Adrenal gland (tissue), 12 donors: ENCODE measurements around the gene GSTA3. TPM values are rescaled to one million over a fixed set of nuclear protein-coding genes. Genes with fewer than 3 reads are reported as not detected.
"Not testable (repeated sequence)": the region's sequence is repeated elsewhere in the genome, so short reads cannot be mapped to it uniquely, and the experiment has no call there.

Source experiments
- DNase-seq, 7 donors: peaks; one replicate each; pipeline ENCODE4 v3.0.0-alpha.2; 2019 to 2020
- H3K27ac ChIP-seq, 5 donors: fragments of 200-600 bp; sonication (generic) in 4 of 5; 1 replicate in 3 of 5; 2 replicates in 2 of 5; pipeline versions ENCODE4 v1.5.1 to v1.8.0; 2016 to 2020; ENCODE audit warnings: mild to moderate bottlenecking in 1 of 5
- H3K27me3 ChIP-seq: fragments of 200-600 bp; 2 replicates; pipeline ENCODE4 v1.8.0; 2021
- H3K36me3 ChIP-seq, 2 donors: fragments of 200-600 bp; replicated peaks in 1 of 2; 1 replicate in 1 of 2; 2 replicates in 1 of 2; pipeline versions ENCODE4 v1.5.1 to v1.8.0; 2018 to 2022
- H3K4me1 ChIP-seq, 2 donors: fragments of 200-600 bp; replicated peaks in 1 of 2; 1 replicate in 1 of 2; 2 replicates in 1 of 2; pipeline versions ENCODE4 v1.5.1 to v1.8.0; 2018 to 2021
- H3K4me3 ChIP-seq, 4 donors: fragments of 200-600 bp; sonication (generic) in 3 of 4; one replicate each; pipeline ENCODE4 v1.5.1; 2016 to 2018
- H3K9me3 ChIP-seq, 3 donors: fragments of 200-600 bp; sonication (generic) in 1 of 3; replicated peaks in 1 of 3; 1 replicate in 2 of 3; 2 replicates in 1 of 3; pipeline versions ENCODE4 v1.5.1 to v1.8.0; 2016 to 2021
- CTCF ChIP-seq, 6 experiments: fragments of 450-650 bp in 4 of 6; fragments of 200-600 bp in 2 of 6; sonication (generic) in 1 of 6; IDR thresholded peaks; 1 replicate in 5 of 6; 2 replicates in 1 of 6; pipeline versions ENCODE4 v1.5.1 to v1.8.0; 2016 to 2021; ENCODE audit warnings: antibody characterized with exemption in 6 of 6, mild to moderate bottlenecking in 2 of 6, moderate library complexity in 1 of 6
- POLR2A ChIP-seq, 2 donors: fragments of 450-650 bp; IDR thresholded peaks; one replicate each; pipeline ENCODE4 v1.6.1; 2017; ENCODE audit warnings: antibody characterized with exemption in 2 of 2, mild to moderate bottlenecking in 2 of 2, moderate library complexity in 1 of 2
- WGBS, 4 donors: extraction: QIAGEN DNeasy Blood & Tissue Kit in 2 of 4; methylation state at CpG; one replicate each; pipeline versions ENCODE4 v1.1.5 to v1.1.7; 2013 to 2017; 5-methylcytosine and 5-hydroxymethylcytosine counted together
- intact Hi-C, 2 donors: fragments of 100-400 bp; cut with DNase I; formaldehyde crosslinking; loops; one replicate each; pipeline versions ENCODE4 v1.14.1 to v1.15.0; 2022 to 2023
- polyA plus RNA-seq, 3 donors: library from polyadenylated mRNA; stranded (reverse); fragments of 200-250 nt in 2 of 3; fragments of 350-450 nt in 1 of 3; fragmentation: Illumina TruSeq in 1 of 3; extraction: RNeasy Lipid Tissue Mini Kit (QIAGEN cat#74804) in 1 of 3; gene quantifications; one replicate each; pipeline ENCODE4 v1.2.3, GENCODE V29; 2013 to 2014
- total RNA-seq, 9 donors: library from RNA; depleted of rRNA in 4 of 9; stranded (reverse); fragments of >200 nt in 4 of 9; fragments of 120-200 nt in 1 of 9; fragmentation: NEBNext Ultra II Directional in 1 of 9; extraction: Animal tissue kit (Norgen Biotek cat#: 25700) in 1 of 9; gene quantifications; one replicate each; pipeline versions ENCODE4 v1.1.0 to v1.2.4, GENCODE V29; 2013 to 2023
- donor health status: healthy with polysubstance abuse.
- donor health status: Bipolar disorder and iron deficiency.
- donor health status: DM: yes; HTN: yes; CAD: no.
- donor health status: DM: no; HTN: no; CAD: no.
- donor health status: DM: no; HTN: no; CAD: no.
- donor health status: DM: yes; HTN: yes; CAD: no.

The GSTA3 gene
- total and polyA plus RNA-seq, 12 donors: 8.1 to 431 (median 43.0) TPM

DNA sequence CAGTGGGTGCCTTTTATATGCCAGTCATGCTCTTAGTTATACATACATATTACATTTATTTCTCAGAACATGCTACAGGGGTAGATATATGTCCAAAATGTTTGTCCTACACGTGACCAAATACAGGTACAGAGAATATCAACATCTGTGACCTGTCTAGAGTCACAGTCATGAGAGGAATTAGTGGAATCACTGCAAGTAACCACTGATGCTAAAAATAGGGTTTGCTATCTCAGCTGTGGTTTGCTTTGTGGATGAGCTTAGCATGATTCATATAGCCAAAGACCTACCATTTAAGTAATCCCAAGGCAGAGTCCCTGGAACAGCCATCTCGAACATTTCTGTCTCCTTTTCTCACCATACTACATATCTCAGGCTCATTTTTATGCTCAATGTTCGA lies 32.3 kb downstream of the GSTA3 start:
- intact Hi-C loops: loop anchor here in 1 of 2 donors (10.0 kb wide), 1 partner anchor 178 kb away; no protein-coding TSS in a partner anchor
- H3K4me3 ChIP-seq: no peak overlapping the region
- no peaks in the 10 kb centered on the region for H3K27me3 ChIP-seq
- no peaks in the 10 kb centered on the region for H3K9me3 ChIP-seq
- TF ChIP-seq CTCF (IDR thresholded peaks at IDR 0.05) (no peak), POLR2A (IDR thresholded peaks at IDR 0.05) (no peak)
- DNase-seq: no peak
- H3K27ac ChIP-seq: no peak overlapping the region
- no peaks in the 10 kb centered on the region for H3K4me1 ChIP-seq
- WGBS, 4 donors: 60 to 83% (median 78%) methylated on average over 3 of the region's 3 CpGs
- no peaks in the 10 kb centered on the region for H3K36me3 ChIP-seq

GRCh38 chr6:52876056-52876787 lies 33.3 kb downstream of the GSTA3 start:
- TF ChIP-seq CTCF (IDR thresholded peaks at IDR 0.05) (no peak), POLR2A (IDR thresholded peaks at IDR 0.05) (no peak)
- Histone ChIP-seq H3K27ac (no peak overlapping the region), H3K27me3 (no peaks in the 10 kb centered on the region), H3K4me3 (no peak overlapping the region), H3K9me3 (no peaks in the 10 kb centered on the region), H3K36me3 (no peaks in the 10 kb centered on the region), H3K4me1 (no peaks in the 10 kb centered on the region)
- no peak for DNase-seq
- WGBS, 4 donors: 86 to 91% (median 87%) methylated on average over 7 of the region's 7 CpGs
- intact Hi-C loops: loop anchor here in 1 of 2 donors (10.0 kb wide), 1 partner anchor 179 kb away; no protein-coding TSS in a partner anchor

DNA sequence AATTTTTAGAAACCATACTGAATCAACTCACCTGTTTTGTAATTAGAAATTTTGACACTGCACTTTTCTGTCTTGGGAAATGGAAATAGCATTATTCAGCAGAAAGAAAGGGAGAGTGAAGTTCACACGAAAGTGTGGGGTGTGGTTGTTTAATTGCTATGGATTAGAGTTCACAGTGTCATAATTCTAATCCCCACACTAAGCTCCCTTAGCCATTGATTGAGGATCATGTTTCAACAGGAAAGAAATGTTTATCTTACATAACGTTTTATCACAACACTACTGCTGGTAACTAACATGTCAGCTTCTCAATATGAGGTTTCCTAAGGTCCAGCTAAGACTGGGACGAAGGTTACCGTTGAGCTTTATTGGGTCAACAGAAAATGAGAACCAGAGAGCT lies 37.5 kb downstream of the GSTA3 start:
- intact Hi-C loops: loop anchor here in 1 of 2 donors (10.0 kb wide), 1 partner anchor 183 kb away; no protein-coding TSS in a partner anchor
- no peak for TF ChIP-seq CTCF (IDR thresholded peaks at IDR 0.05)
- no peak for TF ChIP-seq POLR2A (IDR thresholded peaks at IDR 0.05)
- Histone ChIP-seq H3K9me3 (no peaks in the 10 kb centered on the region), H3K27ac (no peak overlapping the region), H3K4me3 (no peak overlapping the region), H3K4me1 (peaks cover 0 to 5% of the 10 kb centered on the region in 2 donors), H3K36me3 (no peaks in the 10 kb centered on the region), H3K27me3 (no peaks in the 10 kb centered on the region)
- DNase-seq: no peak
- WGBS, 4 donors: 63 to 75% (median 68%) methylated on average over 4 of the region's 4 CpGs

DNA sequence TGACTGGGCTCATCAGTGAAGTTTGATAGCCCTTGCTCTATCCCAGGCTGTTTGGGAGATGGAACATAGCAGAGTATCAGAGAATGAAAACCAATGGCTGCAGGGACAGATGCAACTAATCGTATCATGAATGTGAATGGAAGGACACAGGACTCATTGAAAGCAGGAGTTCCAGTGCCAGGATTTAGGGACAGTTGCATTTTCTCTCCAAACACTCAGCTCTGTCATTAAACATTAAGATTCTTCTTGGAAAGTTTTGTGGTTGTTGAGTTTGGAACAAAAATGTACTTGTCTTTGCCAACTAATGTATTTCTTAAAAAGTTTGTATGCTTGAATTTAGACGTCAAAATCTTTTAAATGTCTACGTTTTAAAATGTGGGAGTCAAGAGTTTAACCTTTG lies 37.9 kb downstream of the GSTA3 start:
- no peaks in the 10 kb centered on the region for H3K27me3 ChIP-seq
- no peak for TF ChIP-seq POLR2A (IDR thresholded peaks at IDR 0.05)
- TF ChIP-seq CTCF (IDR thresholded peaks at IDR 0.05): no peak
- intact Hi-C loops: loop anchor here in 1 of 2 donors (10.0 kb wide), 1 partner anchor 183 kb away; no protein-coding TSS in a partner anchor
- 61 to 73% (median 64%) methylated on average over 3 of the region's 3 CpGs for WGBS, 4 donors
- no peaks in the 10 kb centered on the region for H3K9me3 ChIP-seq
- peaks cover 0 to 5% of the 10 kb centered on the region in 2 donors for H3K4me1 ChIP-seq
- DNase-seq: no peak
- H3K27ac ChIP-seq: no peak overlapping the region
- H3K4me3 ChIP-seq: no peak overlapping the region
- no peaks in the 10 kb centered on the region for H3K36me3 ChIP-seq

GRCh38 chr6:52870335-52871091 lies 39.0 kb downstream of the GSTA3 start:
- peak; percentile 67 to 87 (median 79) for DNase-seq
- H3K4me1 ChIP-seq, H3K9me3 ChIP-seq, H3K4me3 ChIP-seq, H3K27me3 ChIP-seq, H3K36me3 ChIP-seq: not testable (repeated sequence)
- peak overlapping the region in 1 of 5 donors; percentile 49 for H3K27ac ChIP-seq
- intact Hi-C loops: loop anchor here in 1 of 2 donors (10.0 kb wide), 1 partner anchor 184 kb away; no protein-coding TSS in a partner anchor
- WGBS, 4 donors: 71 to 79% (median 76%) methylated on average over 3 of the region's 3 CpGs

DNA sequence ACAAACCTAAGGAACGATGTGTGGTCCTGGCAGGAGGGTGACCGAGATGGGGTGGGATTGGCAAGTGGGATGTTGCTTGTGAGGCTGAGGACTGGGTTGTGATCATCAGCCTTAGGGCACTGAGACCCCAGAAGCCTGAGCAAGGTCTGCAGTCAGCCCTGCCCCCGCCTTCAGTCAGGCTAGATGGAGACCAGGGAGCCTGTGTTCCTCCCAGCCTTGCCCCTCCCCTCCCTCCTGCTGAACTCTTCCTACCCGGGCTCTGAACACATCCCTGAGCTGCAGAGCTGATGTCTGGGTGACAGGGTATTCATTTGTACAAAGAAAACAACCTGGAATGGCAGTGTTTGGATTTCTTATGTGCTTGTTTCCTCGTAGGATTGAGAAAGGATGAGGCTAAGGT lies 40.6 kb downstream of the GSTA3 start:
- intact Hi-C loops, H3K27ac ChIP-seq, H3K36me3 ChIP-seq, H3K9me3 ChIP-seq, DNase-seq, H3K4me1 ChIP-seq, H3K4me3 ChIP-seq, H3K27me3 ChIP-seq: not testable (repeated sequence)
- WGBS, 4 donors: 60 to 78% (median 73%) methylated on average over 5 of the region's 5 CpGs
